Body of pancreas (tissue), 4 donors: ENCODE measurements around the gene KIT. TPM values are rescaled to one million over a fixed set of nuclear protein-coding genes. Genes with fewer than 3 reads are reported as not detected.

ENCODE experiments used
- ATAC-seq: fragments of 150-250 bp; one replicate; pipeline ENCODE4 v1.9.1; 2016
- DNase-seq, 4 donors: peaks; one replicate each; pipeline ENCODE4 v3.0.0-alpha.2; 2019
- H3K27ac ChIP-seq, 4 donors: fragments of 200-600 bp; sonication (generic); 1 replicate in 3 of 4; 2 replicates in 1 of 4; pipeline versions ENCODE4 v1.5.1 to v1.6.1; 2016 to 2019; ENCODE audit warnings: mild to moderate bottlenecking in 1 of 4, mixed read lengths in 1 of 4, moderate library complexity in 1 of 4
- H3K27me3 ChIP-seq, 2 donors: fragments of 200-600 bp; sonication (generic); one replicate each; pipeline ENCODE4 v1.6.0; 2016; ENCODE audit warnings: mild to moderate bottlenecking in 1 of 2
- H3K36me3 ChIP-seq, 2 donors: fragments of 200-600 bp; sonication (generic); replicated peaks in 1 of 2; 2 replicates each; pipeline ENCODE4 v1.5.1; 2016; ENCODE audit warnings: low read depth in 2 of 2; ENCODE audit not compliant: insufficient read depth in 1 of 2
- H3K4me1 ChIP-seq: fragments of 200-600 bp; sonication (generic); one replicate; pipeline ENCODE4 v1.6.0; 2016
- H3K4me3 ChIP-seq, 2 donors: fragments of 200-600 bp; sonication (generic); 1 replicate in 1 of 2; 2 replicates in 1 of 2; pipeline ENCODE4 v1.5.1; 2016 to 2019
- H3K9me3 ChIP-seq, 3 donors: fragments of 200-600 bp; sonication (generic); 1 replicate in 2 of 3; 2 replicates in 1 of 3; pipeline ENCODE4 v1.5.1; 2016
- CTCF ChIP-seq, 7 experiments: fragments of 450-650 bp in 4 of 7; fragments of 200-600 bp in 3 of 7; sonication (generic) in 3 of 7; IDR thresholded peaks; one replicate each; pipeline ENCODE4 v1.5.1; 2016 to 2019; ENCODE audit warnings: antibody characterized with exemption in 7 of 7
- POLR2A ChIP-seq, 3 donors: fragments of 450-650 bp; IDR thresholded peaks; one replicate each; pipeline ENCODE4 v1.6.1; 2016; ENCODE audit warnings: antibody characterized with exemption in 3 of 3, mild to moderate bottlenecking in 2 of 3
- WGBS, 2 donors: methylation state at CpG; one replicate each; pipeline ENCODE4 v1.1.5; 2017; 5-methylcytosine and 5-hydroxymethylcytosine counted together
- intact Hi-C: fragments of 100-400 bp; cut with DNase I; formaldehyde crosslinking; loops from one replicate; pipeline ENCODE4 v1.15.1; 2023
- total RNA-seq, 2 donors: library from RNA; depleted of rRNA; stranded (reverse); fragments of >200 nt; gene quantifications; one replicate each; pipeline ENCODE4 v1.1.0, GENCODE V29; 2016

Gene KIT
- 1 to 10 TPM; 2.1 to 4.0 TPM for total RNA-seq

DNA sequence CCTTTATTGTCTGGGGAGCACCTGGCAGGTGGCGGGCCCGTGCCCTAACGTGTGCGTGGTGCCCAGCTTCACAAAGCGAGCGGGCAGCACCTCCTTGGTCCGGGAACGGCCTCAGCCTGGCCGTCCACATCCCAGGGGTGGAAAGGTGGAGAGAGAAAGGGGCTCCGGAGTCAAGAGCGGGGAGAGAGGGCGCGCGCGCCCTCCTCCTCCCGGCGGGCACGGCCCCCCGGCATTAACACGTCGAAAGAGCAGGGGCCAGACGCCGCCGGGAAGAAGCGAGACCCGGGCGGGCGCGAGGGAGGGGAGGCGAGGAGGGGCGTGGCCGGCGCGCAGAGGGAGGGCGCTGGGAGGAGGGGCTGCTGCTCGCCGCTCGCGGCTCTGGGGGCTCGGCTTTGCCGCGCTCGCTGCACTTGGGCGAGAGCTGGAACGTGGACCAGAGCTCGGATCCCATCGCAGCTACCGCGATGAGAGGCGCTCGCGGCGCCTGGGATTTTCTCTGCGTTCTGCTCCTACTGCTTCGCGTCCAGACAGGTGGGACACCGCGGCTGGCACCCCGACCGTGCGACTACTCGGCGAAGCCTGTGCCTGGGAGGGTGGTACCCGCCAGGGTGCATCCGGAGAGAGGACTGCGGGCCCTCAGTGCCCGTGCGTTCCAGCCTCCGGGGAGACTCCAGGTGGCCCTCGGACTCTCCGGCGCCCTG lies at the start of gene KIT:
Gene KIT (plus strand): TSS at position 407 of the 701 bp plus-strand sequence. CDS start 58 bp downstream, at position 465.
- DNase-seq (peak; percentile 21 to 55 (median 29)), ATAC-seq (peak; percentile 45)
- Histone ChIP-seq H3K4me3 (peak within 1 kb of the TSS; percentile 22 to 27), H3K4me1 (peaks cover 33% of the 10 kb centered on the region), H3K36me3 (no peaks in the 10 kb centered on the region), H3K27ac (peak within 1 kb of the TSS in 1 of 4 donors; percentile 29), H3K9me3 (no peaks in the 10 kb centered on the region), H3K27me3 (no peaks in the 10 kb centered on the region)
- intact Hi-C loops = no loop called here
- 0 to 1% methylated on average over 24 to 70 of the region's 72 CpGs for WGBS, 2 donors
- TF ChIP-seq CTCF (IDR thresholded peaks at IDR 0.05) = no peak
- no peak for TF ChIP-seq POLR2A (IDR thresholded peaks at IDR 0.05)

- Histone ChIP-seq H3K4me3 (no peak overlapping the region), H3K36me3 (no peaks in the 10 kb centered on the region), H3K9me3 (no peaks in the 10 kb centered on the region), H3K27me3 (no peaks in the 10 kb centered on the region), H3K4me1 (no peaks in the 10 kb centered on the region), H3K27ac (no peak overlapping the region)
- 71 to 73% methylated on average over 1 of the region's 1 CpG for WGBS, 2 donors
- ATAC-seq (no peak), DNase-seq (no peak)
- intact Hi-C loops = no loop called here
- TF ChIP-seq CTCF (IDR thresholded peaks at IDR 0.05) (no peak), POLR2A (IDR thresholded peaks at IDR 0.05) (no peak)
Observed at GRCh38 chr4:54609310-54609709, 48.4 kb upstream of the KIT start.

- TF ChIP-seq POLR2A (IDR thresholded peaks at IDR 0.05) (no peak), CTCF (IDR thresholded peaks at IDR 0.05) (no peak)
- H3K27ac ChIP-seq = no peak overlapping the region
- no peak for DNase-seq
- no peak for ATAC-seq
- H3K27me3 ChIP-seq = no peaks in the 10 kb centered on the region
- H3K4me1 ChIP-seq = no peaks in the 10 kb centered on the region
- no peaks in the 10 kb centered on the region for H3K9me3 ChIP-seq
- H3K4me3 ChIP-seq = no peak overlapping the region
- 68 to 79% methylated on average over 4 of the region's 4 CpGs for WGBS, 2 donors
- intact Hi-C loops = no loop called here
- no peaks in the 10 kb centered on the region for H3K36me3 ChIP-seq
Observed at GRCh38 chr4:54614149-54614548, 43.6 kb upstream of the KIT start.

GRCh38 chr4:54620773-54621172 lies 37.0 kb upstream of the KIT start:
- no peak for TF ChIP-seq CTCF (IDR thresholded peaks at IDR 0.05)
- no peak for TF ChIP-seq POLR2A (IDR thresholded peaks at IDR 0.05)
- no peak for DNase-seq
- ATAC-seq = no peak
- H3K27me3 ChIP-seq = no peaks in the 10 kb centered on the region
- no peak overlapping the region for H3K4me3 ChIP-seq
- WGBS, 2 donors = 81 to 91% methylated on average over 3 of the region's 3 CpGs
- no peaks in the 10 kb centered on the region for H3K9me3 ChIP-seq
- intact Hi-C loops = no loop called here
- no peak overlapping the region for H3K27ac ChIP-seq
- H3K36me3 ChIP-seq = no peaks in the 10 kb centered on the region
- peaks cover 7% of the 10 kb centered on the region for H3K4me1 ChIP-seq

DNA sequence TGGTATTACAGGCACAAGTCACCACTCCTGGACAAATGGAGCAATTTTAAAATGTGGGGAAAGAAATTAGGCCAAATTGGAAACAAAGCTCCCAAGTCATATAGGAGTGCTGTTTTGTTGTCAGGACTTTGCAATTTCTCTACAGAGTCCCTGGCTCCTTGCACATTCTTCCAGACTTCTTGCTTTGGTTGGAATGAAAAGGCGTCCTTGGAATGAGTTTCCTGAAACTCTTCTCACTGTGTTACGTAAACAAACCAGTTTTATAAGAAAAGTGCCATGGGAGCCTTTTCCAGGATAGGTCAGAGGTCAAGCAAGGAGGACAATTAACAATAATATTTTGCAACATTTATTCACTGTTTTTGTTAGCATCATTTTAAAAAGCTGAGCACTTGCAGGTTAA lies 32.4 kb upstream of the KIT start:
- no peaks in the 10 kb centered on the region for H3K27me3 ChIP-seq
- no peaks in the 10 kb centered on the region for H3K36me3 ChIP-seq
- no peak overlapping the region for H3K27ac ChIP-seq
- ATAC-seq (no peak), DNase-seq (no peak)
- 53 to 70% methylated on average over 2 of the region's 2 CpGs for WGBS, 2 donors
- H3K4me3 ChIP-seq = no peak overlapping the region
- peaks cover 27% of the 10 kb centered on the region for H3K4me1 ChIP-seq
- intact Hi-C loops = no loop called here
- no peak for TF ChIP-seq POLR2A (IDR thresholded peaks at IDR 0.05)
- no peaks in the 10 kb centered on the region for H3K9me3 ChIP-seq
